Lung (tissue), 12 donors: ENCODE results near the gene B3GLCT. TPM values are rescaled to one million over a fixed set of nuclear protein-coding genes. Genes with fewer than 3 reads are reported as not detected.

ENCODE experiments used
- ATAC-seq: fragments of 200-7000 bp; cut with Tn5 transposase; one replicate; pipeline ENCODE4 v1.9.1; 2020; ENCODE audit warnings: moderate number of reproducible peaks; ENCODE audit not compliant: insufficient read depth, low FRiP score
- DNase-seq, 3 donors: peaks; one replicate each; pipeline ENCODE4 v3.0.0-alpha.2; 2013 to 2017
- H3K27ac ChIP-seq, 2 donors: one replicate each; pipeline ENCODE4 v1.5.1; 2013; ENCODE audit warnings: mild to moderate bottlenecking in 2 of 2, moderate library complexity in 2 of 2, control low read depth in 1 of 2, inconsistent platforms in 1 of 2, low read depth in 1 of 2, low read length in 1 of 2
- H3K27me3 ChIP-seq, 3 donors: one replicate each; pipeline ENCODE4 v1.5.1; 2013; ENCODE audit warnings: low read length in 2 of 3; ENCODE audit not compliant: control insufficient read depth in 3 of 3, insufficient read depth in 3 of 3
- H3K36me3 ChIP-seq, 4 donors: one replicate each; pipeline ENCODE4 v1.5.1; 2013; ENCODE audit warnings: low read length in 4 of 4, mild to moderate bottlenecking in 1 of 4, moderate library complexity in 1 of 4; ENCODE audit not compliant: control insufficient read depth in 4 of 4, insufficient read depth in 4 of 4
- H3K4me1 ChIP-seq, 5 donors: one replicate each; pipeline ENCODE4 v1.5.1; 2013; ENCODE audit warnings: low read length in 5 of 5, mild to moderate bottlenecking in 2 of 5, moderate library complexity in 1 of 5; ENCODE audit not compliant: control insufficient read depth in 5 of 5, insufficient read depth in 5 of 5
- H3K4me3 ChIP-seq: one replicate; pipeline ENCODE4 v1.5.1; 2013; ENCODE audit warnings: mild to moderate bottlenecking, control low read depth, moderate library complexity
- H3K9ac ChIP-seq, 2 donors: one replicate each; pipeline ENCODE4 v1.5.1; 2013; ENCODE audit warnings: low read length in 2 of 2, control low read depth in 1 of 2; ENCODE audit not compliant: insufficient read depth in 1 of 2
- H3K9me3 ChIP-seq, 4 donors: one replicate each; pipeline ENCODE4 v1.5.1; 2013; ENCODE audit warnings: low read length in 3 of 4, mild to moderate bottlenecking in 1 of 4, moderate library complexity in 1 of 4; ENCODE audit not compliant: control insufficient read depth in 4 of 4, insufficient read depth in 3 of 4
- CTCF ChIP-seq: IDR thresholded peaks from 2 replicates; pipeline ENCODE4 v1.5.1; 2012; ENCODE audit warnings: mild to moderate bottlenecking; ENCODE audit errors: control extremely low read depth, extremely low read depth
- WGBS, 2 donors: extraction: QIAGEN DNeasy Blood & Tissue Kit; methylation state at CpG; one replicate each; pipeline ENCODE4 v1.1.7; 2013; 5-methylcytosine and 5-hydroxymethylcytosine counted together
- polyA plus RNA-seq, 2 donors: library from polyadenylated mRNA; stranded (reverse); fragments of 200-250 nt; gene quantifications; one replicate each; pipeline ENCODE4 v1.2.1, GENCODE V29; 2013
- total RNA-seq, 2 donors: library from RNA; depleted of rRNA in 1 of 2; stranded (reverse); fragments of >200 nt in 1 of 2; gene quantifications; one replicate each; pipeline ENCODE4 v1.2.1, GENCODE V29; 2014 to 2021
- donor health status: control.
- donor health status: control.
- donor health status: Bipolar disorder and iron deficiency.
- donor health status: healthy.
- donor health status: DM: yes; HTN: yes; CAD: no.

Gene B3GLCT
- total and polyA plus RNA-seq, 4 donors = 2.4 to 13.7 (median 3.1) TPM

DNA sequence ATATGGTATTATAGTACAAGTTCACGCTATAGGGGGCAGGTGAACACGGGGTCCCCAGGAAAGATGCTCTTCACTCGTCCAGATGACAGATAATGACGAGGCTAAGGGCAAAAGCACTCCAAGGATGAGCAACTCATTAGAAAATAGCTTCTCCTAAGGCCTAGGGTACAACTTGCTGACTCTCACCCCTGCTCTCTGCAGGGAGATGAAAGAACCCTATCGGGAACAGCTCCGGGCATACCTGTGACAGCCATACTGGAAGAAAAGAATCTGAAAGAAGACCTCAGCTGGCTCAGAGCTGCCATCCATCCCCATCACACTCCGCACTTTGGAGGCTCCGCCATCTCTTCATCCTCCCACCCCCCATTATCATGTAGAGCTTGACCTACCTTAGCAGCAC lies 20.5 kb upstream of the B3GLCT start:
- Histone ChIP-seq H3K4me3 (no peak overlapping the region), H3K9me3 (no peaks in the 10 kb centered on the region), H3K4me1 (no peaks in the 10 kb centered on the region), H3K27ac (no peak overlapping the region), H3K27me3 (no peaks in the 10 kb centered on the region), H3K36me3 (no peaks in the 10 kb centered on the region), H3K9ac (no peak overlapping the region)
- 94 to 97% methylated on average over 8 of the region's 8 CpGs for WGBS, 2 donors
- TF ChIP-seq CTCF = no peak
- ATAC-seq (no peak), DNase-seq (no peak)

- no peak overlapping the region for H3K9ac ChIP-seq
- no peaks in the 10 kb centered on the region for H3K4me1 ChIP-seq
- H3K4me3 ChIP-seq = no peak overlapping the region
- no peak for TF ChIP-seq CTCF
- WGBS, 2 donors = 64 to 79% methylated on average over 5 of the region's 5 CpGs
- H3K27ac ChIP-seq = no peak overlapping the region
- no peaks in the 10 kb centered on the region for H3K36me3 ChIP-seq
- no peaks in the 10 kb centered on the region for H3K9me3 ChIP-seq
- ATAC-seq = no peak
- no peaks in the 10 kb centered on the region for H3K27me3 ChIP-seq
- DNase-seq = no peak
These were observed 20.0 kb upstream of the B3GLCT start for GRCh38 chr13:31179754-31180153.

- Histone ChIP-seq H3K9me3 (peaks cover 0 to 2% (median 0%) of the 10 kb centered on the region in 4 donors), H3K4me1 (no peaks in the 10 kb centered on the region), H3K27ac (no peak overlapping the region), H3K4me3 (no peak overlapping the region), H3K9ac (no peak overlapping the region), H3K36me3 (no peaks in the 10 kb centered on the region), H3K27me3 (no peaks in the 10 kb centered on the region)
- DNase-seq (no peak), ATAC-seq (no peak)
- TF ChIP-seq CTCF = no peak
- 95% methylated on average over 26 of the region's 26 CpGs for WGBS, 2 donors
These were observed 16.8 kb upstream of the B3GLCT start for GRCh38 chr13:31182987-31183386.

DNA sequence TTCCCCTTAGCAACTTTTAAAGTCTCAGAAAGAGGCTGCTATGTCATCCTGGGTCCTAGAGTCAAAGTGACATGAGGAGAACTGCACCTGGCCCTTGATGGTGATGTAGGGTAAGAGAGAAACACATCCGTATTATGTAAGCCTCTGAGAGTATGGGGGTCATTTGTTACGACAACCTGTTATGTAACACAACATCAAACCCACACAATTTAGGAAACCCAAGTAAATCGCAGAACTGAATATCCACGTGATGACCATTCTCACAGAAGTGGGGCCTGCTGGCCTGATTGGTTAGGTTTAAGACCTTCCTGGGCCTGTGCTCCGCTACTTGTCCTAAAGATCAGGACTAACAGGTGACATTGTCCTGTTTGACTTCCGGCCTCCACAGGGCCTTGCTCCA lies 15.3 kb upstream of the B3GLCT start:
- Histone ChIP-seq H3K9ac (no peak overlapping the region), H3K4me3 (no peak overlapping the region), H3K27me3 (no peaks in the 10 kb centered on the region), H3K36me3 (no peaks in the 10 kb centered on the region), H3K27ac (no peak overlapping the region), H3K4me1 (no peaks in the 10 kb centered on the region), H3K9me3 (peaks cover 0 to 3% (median under 1%) of the 10 kb centered on the region in 4 donors)
- 64 to 83% methylated on average over 6 of the region's 6 CpGs for WGBS, 2 donors
- no peak for TF ChIP-seq CTCF
- DNase-seq (no peak), ATAC-seq (no peak)
